NK-92 (cell line): ENCODE results near the gene ZNF710.
"Not testable (repeated sequence)": the region's sequence is repeated elsewhere in the genome, so short reads cannot be mapped to it uniquely, and the experiment has no call there.

Experiments used
- DNase-seq: peaks from one replicate; lab custom pipeline; 2025; ENCODE audit not compliant: unreplicated experiment; lab: John Stamatoyannopoulos, UW

Gene ZNF710

GRCh38 chr15:90058775-90059174 lies 57.7 kb downstream of the ZNF710 start:
- DNase-seq, result no peak

- DNase-seq, result no peak
These were observed 58.3 kb downstream of the ZNF710 start for GRCh38 chr15:90059208-90059985.

- DNase-seq, result no peak
These were observed 59.7 kb downstream of the ZNF710 start for GRCh38 chr15:90060797-90061196.

- DNase-seq, result no peak
These were observed 60.9 kb downstream of the ZNF710 start for GRCh38 chr15:90062023-90062442.

GRCh38 chr15:90062462-90062932 lies 61.4 kb downstream of the ZNF710 start:
- DNase-seq, result no peak

GRCh38 chr15:90062973-90063769 lies 62.0 kb downstream of the ZNF710 start:
- DNase-seq, result no peak

- no peak for DNase-seq
These were observed 62.7 kb downstream of the ZNF710 start for GRCh38 chr15:90063770-90064247.

GRCh38 chr15:90064911-90065681 lies 64.0 kb downstream of the ZNF710 start:
- no peak for DNase-seq

- no peak for DNase-seq
These were observed 64.5 kb downstream of the ZNF710 start for GRCh38 chr15:90065682-90066049.

- DNase-seq, result no peak
These were observed 66.2 kb downstream of the ZNF710 start for GRCh38 chr15:90067181-90067952.

- no peak for DNase-seq
These were observed 67.0 kb downstream of the ZNF710 start for GRCh38 chr15:90067953-90068606.

GRCh38 chr15:90070623-90071022 lies 69.5 kb downstream of the ZNF710 start:
- not testable (repeated sequence) for DNase-seq

GRCh38 chr15:90071220-90071807 lies 70.2 kb downstream of the ZNF710 start:
- no peak for DNase-seq

- no peak for DNase-seq
These were observed 72.0 kb downstream of the ZNF710 start for GRCh38 chr15:90072978-90073640.

- no peak for DNase-seq
These were observed 72.9 kb downstream of the ZNF710 start for GRCh38 chr15:90074023-90074422.

- no peak for DNase-seq
These were observed 73.8 kb downstream of the ZNF710 start for GRCh38 chr15:90074916-90075315.

GRCh38 chr15:90075420-90076289 lies 74.5 kb downstream of the ZNF710 start:
- no peak for DNase-seq

- no peak for DNase-seq
These were observed 75.6 kb downstream of the ZNF710 start for GRCh38 chr15:90076716-90077115.
